ELR (cell line): ENCODE data around the gene USP10.
"Not testable (repeated sequence)": the region's sequence is repeated elsewhere in the genome, so short reads cannot be mapped to it uniquely, and the experiment has no call there.

ENCODE experiments used
- DNase-seq: peaks from one replicate; pipeline ENCODE4 v3.0.0-alpha.2; 2015; ENCODE audit warnings: low read depth

The USP10 gene

GRCh38 chr16:84673561-84673960 is 26.2 kb upstream of the USP10 start:
- DNase-seq: no peak

- DNase-seq: no peak
These were observed 24.4 kb upstream of the USP10 start for GRCh38 chr16:84675423-84675822.

- DNase-seq: no peak
These were observed 23.9 kb upstream of the USP10 start for GRCh38 chr16:84675884-84676283.

- no peak for DNase-seq
These were observed 22.6 kb upstream of the USP10 start for GRCh38 chr16:84677017-84677803.

- DNase-seq: no peak
These were observed 22.0 kb upstream of the USP10 start for GRCh38 chr16:84677849-84678248.

- no peak for DNase-seq
These were observed 21.3 kb upstream of the USP10 start for GRCh38 chr16:84678541-84678940.

- DNase-seq: no peak
These were observed 19.5 kb upstream of the USP10 start for GRCh38 chr16:84680165-84680842.

GRCh38 chr16:84680843-84681629 is 18.8 kb upstream of the USP10 start:
- DNase-seq: no peak

GRCh38 chr16:84683691-84684591 is 15.9 kb upstream of the USP10 start:
- no peak for DNase-seq

- no peak for DNase-seq
These were observed 15.2 kb upstream of the USP10 start for GRCh38 chr16:84684592-84684965.

GRCh38 chr16:84685210-84685609 is 14.6 kb upstream of the USP10 start:
- DNase-seq: no peak

GRCh38 chr16:84686707-84687298 is 13.0 kb upstream of the USP10 start:
- no peak for DNase-seq

GRCh38 chr16:84687715-84688114 is 12.1 kb upstream of the USP10 start:
- peak; percentile 95 for DNase-seq

GRCh38 chr16:84688163-84688562 is 11.6 kb upstream of the USP10 start:
- not testable (repeated sequence) for DNase-seq

- peak; percentile 98 for DNase-seq
These were observed 10.7 kb upstream of the USP10 start for GRCh38 chr16:84689111-84689510.

GRCh38 chr16:84690088-84690819 is 9.5 kb upstream of the USP10 start:
- DNase-seq: no peak

GRCh38 chr16:84692451-84693214 is 7.2 kb upstream of the USP10 start:
- DNase-seq: peak; percentile 63

- not testable (repeated sequence) for DNase-seq
These were observed 5.9 kb upstream of the USP10 start for GRCh38 chr16:84693869-84694268.

GRCh38 chr16:84694980-84695379 is 4.8 kb upstream of the USP10 start:
- no peak for DNase-seq

- DNase-seq: peak; percentile 52
These were observed 571 bp upstream of the USP10 start for GRCh38 chr16:84699147-84699711.
